ENCODE measurements around the gene CEP290.

CEP290 gene

DNA sequence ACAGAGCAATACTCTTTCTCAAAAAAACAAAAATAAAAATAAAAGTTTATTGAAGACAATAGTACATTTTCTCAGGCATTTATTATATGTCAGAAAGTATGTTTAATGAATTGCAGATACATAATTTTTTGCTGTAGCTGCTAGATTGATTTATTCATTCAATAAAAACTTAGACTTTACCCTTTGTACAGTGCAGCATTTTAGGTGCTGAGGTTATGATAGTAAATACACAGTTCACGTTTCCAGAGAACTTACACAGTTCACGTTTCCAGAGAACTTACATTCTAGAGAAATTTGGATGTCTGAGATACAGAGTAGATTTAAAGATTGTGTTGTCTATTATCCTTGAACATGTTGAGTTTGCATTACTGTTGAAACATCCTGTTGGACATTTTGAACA is 25.5 kb upstream of the CEP290 start:
- H3K4me3 ChIP-seq (ENCODE audit: low read depth, low read length) = no peak overlapping the region
- TF ChIP-seq, protein P1, sequence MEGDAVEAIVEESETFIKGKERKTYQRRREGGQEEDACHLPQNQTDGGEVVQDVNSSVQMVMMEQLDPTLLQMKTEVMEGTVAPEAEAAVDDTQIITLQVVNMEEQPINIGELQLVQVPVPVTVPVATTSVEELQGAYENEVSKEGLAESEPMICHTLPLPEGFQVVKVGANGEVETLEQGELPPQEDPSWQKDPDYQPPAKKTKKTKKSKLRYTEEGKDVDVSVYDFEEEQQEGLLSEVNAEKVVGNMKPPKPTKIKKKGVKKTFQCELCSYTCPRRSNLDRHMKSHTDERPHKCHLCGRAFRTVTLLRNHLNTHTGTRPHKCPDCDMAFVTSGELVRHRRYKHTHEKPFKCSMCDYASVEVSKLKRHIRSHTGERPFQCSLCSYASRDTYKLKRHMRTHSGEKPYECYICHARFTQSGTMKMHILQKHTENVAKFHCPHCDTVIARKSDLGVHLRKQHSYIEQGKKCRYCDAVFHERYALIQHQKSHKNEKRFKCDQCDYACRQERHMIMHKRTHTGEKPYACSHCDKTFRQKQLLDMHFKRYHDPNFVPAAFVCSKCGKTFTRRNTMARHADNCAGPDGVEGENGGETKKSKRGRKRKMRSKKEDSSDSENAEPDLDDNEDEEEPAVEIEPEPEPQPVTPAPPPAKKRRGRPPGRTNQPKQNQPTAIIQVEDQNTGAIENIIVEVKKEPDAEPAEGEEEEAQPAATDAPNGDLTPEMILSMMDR (IDR thresholded peaks at IDR 0.05; ENCODE audit: low read depth, low read length) = no peak
- H3K36me3 ChIP-seq = peaks cover 8% of the 10 kb centered on the region
- no peak for DNase-seq
- H3K27me3 ChIP-seq = no peaks in the 10 kb centered on the region
- no peaks in the 10 kb centered on the region for H3K4me1 ChIP-seq
- no peaks in the 10 kb centered on the region for H3K9me3 ChIP-seq

DNA sequence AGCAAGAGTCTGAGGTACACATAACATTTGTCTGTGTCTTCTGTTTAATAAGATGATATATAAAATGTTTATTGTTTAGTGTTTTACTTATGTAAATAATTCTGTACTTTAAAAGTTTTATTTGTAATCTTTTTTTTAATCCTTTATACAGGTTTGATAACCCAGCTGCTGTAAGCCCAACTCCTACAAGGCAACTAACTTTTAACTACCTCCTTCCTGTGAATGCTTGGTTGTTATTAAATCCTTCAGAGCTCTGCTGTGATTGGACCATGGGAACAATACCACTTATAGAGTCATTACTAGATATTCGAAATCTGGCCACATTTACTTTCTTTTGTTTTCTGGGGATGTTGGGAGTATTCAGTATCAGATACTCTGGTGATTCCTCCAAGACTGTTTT is 24.3 kb upstream of the CEP290 start:
- no peaks in the 10 kb centered on the region for H3K4me1 ChIP-seq
- H3K27me3 ChIP-seq = no peaks in the 10 kb centered on the region
- H3K9me3 ChIP-seq = no peaks in the 10 kb centered on the region
- no peak overlapping the region for H3K4me3 ChIP-seq (ENCODE audit: low read depth, low read length)
- TF ChIP-seq, protein P1 (IDR thresholded peaks at IDR 0.05; ENCODE audit: low read depth, low read length) = no peak
- H3K36me3 ChIP-seq = peaks cover 8% of the 10 kb centered on the region
- DNase-seq = no peak

DNA sequence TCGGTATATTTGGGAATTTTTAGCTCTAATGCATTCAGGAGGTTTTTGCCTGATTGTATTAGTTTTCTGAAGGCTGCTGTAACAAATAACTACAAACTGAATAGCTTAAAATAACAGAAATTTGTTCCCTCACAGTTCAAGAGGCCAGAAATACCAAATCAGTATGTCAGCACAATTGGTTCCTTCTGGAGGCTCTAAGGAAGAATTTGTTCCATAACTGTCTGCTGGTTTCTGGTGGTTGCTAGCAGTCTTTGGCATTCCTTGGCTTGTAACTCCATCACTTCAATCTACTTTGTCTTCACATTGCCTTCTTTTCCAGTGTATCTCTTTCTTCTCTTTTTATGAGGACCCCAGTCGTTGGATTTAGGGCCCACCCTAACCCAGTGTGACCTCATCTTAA is 21.5 kb upstream of the CEP290 start:
- Histone ChIP-seq H3K27me3 (no peaks in the 10 kb centered on the region), H3K9me3 (no peaks in the 10 kb centered on the region), H3K36me3 (peaks cover 8% of the 10 kb centered on the region), H3K4me3 (ENCODE audit: low read depth, low read length) (no peak overlapping the region), H3K4me1 (no peaks in the 10 kb centered on the region)
- TF ChIP-seq, protein P1 (IDR thresholded peaks at IDR 0.05; ENCODE audit: low read depth, low read length) = no peak
- DNase-seq = no peak

DNA sequence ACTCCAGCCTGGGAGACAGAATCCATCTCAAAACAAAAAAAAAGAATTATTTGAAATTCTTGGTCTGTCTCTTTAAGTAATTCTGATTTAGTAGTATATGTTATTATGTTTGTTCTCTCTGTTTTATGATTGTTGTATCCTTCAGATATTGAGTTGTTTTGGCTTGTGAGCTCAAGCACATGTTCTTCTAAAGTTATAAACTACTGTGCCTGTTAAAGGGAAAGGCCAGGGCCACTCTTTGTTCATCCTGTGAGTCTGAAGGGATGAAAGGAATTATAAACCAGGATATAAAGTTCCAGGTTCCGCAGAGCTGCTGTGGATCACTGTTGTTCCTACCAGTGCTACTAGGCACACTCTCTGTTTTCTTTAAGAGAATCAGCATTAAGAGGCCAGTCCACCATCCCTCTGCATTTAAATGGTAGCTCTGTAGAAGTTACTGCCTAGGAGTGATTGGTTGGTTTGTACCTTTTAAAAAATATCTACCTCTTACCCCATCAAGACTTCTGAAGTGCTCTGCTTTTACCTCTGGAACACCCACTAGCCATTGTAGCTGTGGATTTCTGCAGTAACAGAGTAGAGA is 14.3 kb upstream of the CEP290 start:
- H3K4me1 ChIP-seq = no peaks in the 10 kb centered on the region
- no peaks in the 10 kb centered on the region for H3K27me3 ChIP-seq
- no peaks in the 10 kb centered on the region for H3K9me3 ChIP-seq
- no peak for DNase-seq
- no peaks in the 10 kb centered on the region for H3K36me3 ChIP-seq
- TF ChIP-seq, protein P1 (IDR thresholded peaks at IDR 0.05; ENCODE audit: low read depth, low read length) = no peak
- H3K4me3 ChIP-seq (ENCODE audit: low read depth, low read length) = no peak overlapping the region

DNA sequence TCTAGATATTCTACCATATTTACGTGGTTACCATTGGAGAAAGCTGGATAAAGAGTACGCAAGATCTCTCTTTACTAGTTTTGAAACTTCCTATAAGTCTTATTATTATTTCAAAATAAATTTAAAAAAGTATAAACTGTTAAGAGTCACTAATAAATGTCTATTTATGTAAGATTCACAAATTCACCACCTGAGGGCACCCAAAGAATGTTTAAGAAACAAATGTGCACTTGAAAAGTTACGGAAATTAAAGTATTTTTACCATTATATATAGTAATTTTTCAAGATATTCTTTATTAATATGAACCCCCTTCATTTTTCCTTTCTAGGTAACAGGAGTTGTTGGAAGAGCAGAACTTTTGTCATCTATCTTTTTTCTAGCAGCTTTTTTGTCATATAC is 12.1 kb upstream of the CEP290 start:
- TF ChIP-seq, protein P1 (IDR thresholded peaks at IDR 0.05; ENCODE audit: low read depth, low read length) = peak; percentile 28; the same call in 1 of the 2 replicates
- Histone ChIP-seq H3K4me1 (no peaks in the 10 kb centered on the region), H3K36me3 (no peaks in the 10 kb centered on the region), H3K27me3 (no peaks in the 10 kb centered on the region), H3K4me3 (ENCODE audit: low read depth, low read length) (no peak overlapping the region), H3K9me3 (no peaks in the 10 kb centered on the region)
- no peak for DNase-seq

DNA sequence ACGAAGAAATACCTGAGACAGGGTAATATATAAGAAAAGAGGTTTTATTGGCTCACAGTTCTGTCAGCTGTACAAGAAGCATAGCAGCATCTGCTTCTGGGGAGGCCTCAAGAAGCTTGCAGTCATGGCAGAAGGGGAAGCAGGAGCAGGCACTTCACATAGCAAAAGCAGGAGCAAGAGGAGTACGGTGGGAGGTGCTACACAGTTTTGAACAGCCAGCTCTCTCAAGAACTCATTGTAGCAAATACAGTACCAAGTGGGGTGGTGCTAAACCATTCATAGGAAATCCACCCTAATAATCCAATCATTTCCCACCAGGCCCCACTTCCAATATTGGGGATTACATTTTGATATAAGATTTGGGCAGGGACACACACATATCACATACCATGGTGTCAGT is 8.2 kb upstream of the CEP290 start:
- Histone ChIP-seq H3K4me1 (no peaks in the 10 kb centered on the region), H3K27me3 (no peaks in the 10 kb centered on the region), H3K9me3 (no peaks in the 10 kb centered on the region), H3K4me3 (ENCODE audit: low read depth, low read length) (no peak overlapping the region), H3K36me3 (no peaks in the 10 kb centered on the region)
- TF ChIP-seq, protein P1 (IDR thresholded peaks at IDR 0.05; ENCODE audit: low read depth, low read length) = no peak
- no peak for DNase-seq
